Measurements from ENCODE around the gene HMX3.

Gene HMX3

GRCh38 chr10:123134915-123135414 is 805 bp upstream of the HMX3 start:
- DNase-seq: no peak

GRCh38 chr10:123136221-123136805 is 543 bp downstream of the HMX3 start:
- no peak for DNase-seq

GRCh38 chr10:123136806-123137642 is 1.3 kb downstream of the HMX3 start:
- no peak for DNase-seq

DNA sequence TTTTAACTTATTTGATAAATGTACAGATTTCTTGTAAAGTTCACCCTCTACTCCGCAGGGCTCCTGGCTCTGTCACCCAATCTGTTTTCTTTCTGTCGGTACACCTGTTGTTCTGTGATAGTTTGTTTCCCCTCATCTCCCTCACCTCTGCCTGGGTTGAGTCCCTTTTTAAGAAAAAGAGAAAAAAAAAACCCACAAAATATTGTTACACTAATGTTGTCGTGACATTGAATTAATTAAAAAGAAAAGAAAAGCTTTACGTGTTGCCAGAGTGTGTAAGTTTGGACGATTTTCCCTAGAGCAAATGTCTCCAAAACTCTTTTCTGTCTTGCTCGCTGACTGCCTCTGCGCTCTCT is 3.4 kb downstream of the HMX3 start:
- DNase-seq: no peak

GRCh38 chr10:123139521-123140163 is 3.9 kb downstream of the HMX3 start:
- DNase-seq: no peak

DNA sequence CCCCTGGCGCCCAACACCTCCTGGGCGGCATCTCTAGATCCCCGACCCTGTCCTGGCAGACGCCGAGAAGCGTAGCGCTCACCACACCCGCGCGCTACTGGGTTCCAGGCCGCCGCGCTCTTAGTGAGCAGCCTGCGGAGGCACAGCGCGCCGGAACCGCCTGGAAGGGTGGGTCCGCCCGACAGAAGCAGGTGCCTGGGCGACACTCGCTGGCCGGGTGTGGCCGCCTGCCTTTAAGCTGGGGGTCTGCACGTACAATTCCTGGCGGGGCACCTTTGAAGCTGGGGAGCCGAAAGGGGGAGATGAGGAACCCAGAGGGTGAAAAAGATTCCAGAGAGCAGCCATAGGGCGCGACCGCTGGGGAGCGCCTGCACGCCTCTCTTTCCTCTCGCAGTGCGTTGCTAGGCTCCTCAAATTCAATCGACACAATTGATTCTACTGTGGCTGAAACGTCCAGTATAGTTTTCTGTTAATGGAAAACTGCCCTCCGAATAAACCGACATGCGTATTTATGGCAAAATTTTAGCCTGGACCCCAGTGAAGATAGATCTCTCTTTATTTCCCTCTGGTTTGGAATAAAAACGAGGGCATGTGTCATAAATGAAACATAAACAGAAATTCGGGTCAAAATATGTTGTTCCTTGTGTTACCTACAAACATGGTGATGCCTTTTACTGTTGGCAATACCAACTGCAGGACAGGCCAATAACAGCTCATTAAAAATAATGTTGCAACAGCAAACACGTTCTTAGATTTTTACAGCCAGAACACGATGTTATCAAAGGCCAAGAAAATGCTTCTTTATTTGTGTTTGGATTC is 4.6 kb downstream of the HMX3 start:
- DNase-seq: no peak

- no peak for DNase-seq
Measured at GRCh38 chr10:123140983-123141390, 5.2 kb downstream of the HMX3 start.

DNA sequence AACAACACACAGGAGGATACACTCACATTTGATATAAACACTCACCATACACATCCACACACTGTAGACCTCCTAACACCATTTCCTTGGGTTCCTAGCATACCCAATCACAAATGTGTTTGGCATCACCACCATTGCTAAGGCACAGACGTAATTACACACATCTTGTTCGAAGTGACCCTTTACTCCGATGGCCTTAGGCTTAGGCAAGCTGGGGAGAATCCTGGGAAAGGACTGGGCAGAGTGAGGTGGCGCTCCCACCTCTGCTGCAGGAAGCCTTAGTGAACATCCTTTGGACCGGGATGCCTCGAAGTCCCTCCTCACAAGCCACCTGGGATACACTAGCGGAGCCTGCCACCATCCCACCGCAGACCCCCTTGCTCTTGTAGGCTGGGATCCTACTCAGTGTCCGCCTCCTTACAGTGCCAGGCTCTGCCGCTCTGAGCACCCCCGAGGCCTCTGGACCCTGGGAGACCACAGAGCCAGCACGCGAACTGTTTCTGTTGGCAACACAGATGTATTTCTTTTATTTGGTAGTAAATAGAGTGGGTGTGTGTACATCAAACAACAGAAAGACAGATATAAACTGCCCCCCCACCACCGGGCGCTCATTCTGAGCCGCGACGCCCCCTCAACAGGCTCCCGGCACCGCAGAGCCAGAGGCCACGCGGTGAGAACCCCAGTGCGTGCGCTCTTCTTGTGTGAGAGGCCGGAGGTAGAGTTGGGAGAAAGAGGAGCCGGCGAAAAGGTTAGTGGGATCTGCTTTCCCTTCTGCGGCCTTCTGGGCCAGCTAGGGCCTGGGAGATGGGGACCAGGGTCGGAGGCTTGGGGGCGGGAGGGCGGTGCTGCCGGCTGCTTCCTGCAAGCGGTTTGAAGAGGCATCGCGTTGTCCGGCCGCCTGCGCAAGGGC is 6.3 kb downstream of the HMX3 start:
- DNase-seq: no peak

DNA sequence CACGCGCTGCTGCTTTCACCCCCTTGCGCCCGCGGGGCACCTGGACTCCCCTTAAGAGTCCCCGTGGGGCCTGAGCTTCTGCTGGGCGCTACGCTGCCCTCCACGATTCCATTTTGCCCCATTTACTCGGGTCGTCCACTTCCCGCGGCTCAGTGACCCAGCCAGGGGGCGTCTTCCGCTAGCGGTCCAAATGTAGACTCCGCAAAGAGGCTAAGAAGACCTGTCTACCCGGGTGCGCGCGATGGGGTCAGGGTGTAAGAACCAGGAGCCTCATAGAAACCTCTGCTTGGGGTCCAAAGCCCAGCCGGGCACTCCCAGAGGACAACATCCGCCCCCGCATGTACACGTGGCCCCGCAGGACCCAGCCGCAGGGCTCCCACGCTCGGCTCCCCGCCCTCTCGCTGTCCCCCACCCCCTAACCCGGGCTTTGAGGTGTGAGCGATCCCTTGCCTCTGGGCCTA is 7.0 kb downstream of the HMX3 start:
- DNase-seq: no peak

DNA sequence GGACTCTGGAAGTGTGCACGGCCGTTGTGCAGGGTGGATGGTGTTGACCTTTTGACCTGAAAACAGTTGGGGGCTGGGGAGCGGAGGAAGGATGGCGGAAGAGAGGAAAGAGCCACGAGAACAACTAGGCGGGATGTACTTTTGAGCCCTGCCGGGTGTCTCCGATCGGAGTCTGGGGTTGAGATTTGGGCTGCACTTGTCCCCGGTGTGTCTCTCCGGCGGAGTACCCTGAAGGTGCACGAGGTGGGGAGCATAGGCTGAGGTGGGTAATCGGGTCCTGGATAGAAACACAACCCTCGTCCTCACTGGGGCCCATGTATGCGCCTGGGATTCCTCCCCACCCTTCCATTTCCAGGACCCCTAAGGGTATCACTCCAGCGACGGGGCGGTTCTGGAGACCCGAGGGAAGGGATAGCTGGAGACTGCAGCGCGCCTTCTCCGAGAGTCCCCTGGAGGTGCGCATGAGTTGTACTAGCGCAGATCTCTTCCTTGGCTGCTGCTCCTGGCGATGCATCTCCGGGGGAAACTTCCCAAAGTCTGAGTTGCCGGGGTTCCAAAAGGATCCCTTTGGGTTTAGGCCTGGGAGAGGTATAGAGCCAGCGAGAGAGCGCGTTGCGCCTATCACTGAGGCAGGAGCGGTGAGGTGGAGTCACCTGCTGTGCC is 7.5 kb downstream of the HMX3 start:
- no peak for DNase-seq

GRCh38 chr10:123143825-123144168 is 8.0 kb downstream of the HMX3 start:
- DNase-seq: no peak

DNA sequence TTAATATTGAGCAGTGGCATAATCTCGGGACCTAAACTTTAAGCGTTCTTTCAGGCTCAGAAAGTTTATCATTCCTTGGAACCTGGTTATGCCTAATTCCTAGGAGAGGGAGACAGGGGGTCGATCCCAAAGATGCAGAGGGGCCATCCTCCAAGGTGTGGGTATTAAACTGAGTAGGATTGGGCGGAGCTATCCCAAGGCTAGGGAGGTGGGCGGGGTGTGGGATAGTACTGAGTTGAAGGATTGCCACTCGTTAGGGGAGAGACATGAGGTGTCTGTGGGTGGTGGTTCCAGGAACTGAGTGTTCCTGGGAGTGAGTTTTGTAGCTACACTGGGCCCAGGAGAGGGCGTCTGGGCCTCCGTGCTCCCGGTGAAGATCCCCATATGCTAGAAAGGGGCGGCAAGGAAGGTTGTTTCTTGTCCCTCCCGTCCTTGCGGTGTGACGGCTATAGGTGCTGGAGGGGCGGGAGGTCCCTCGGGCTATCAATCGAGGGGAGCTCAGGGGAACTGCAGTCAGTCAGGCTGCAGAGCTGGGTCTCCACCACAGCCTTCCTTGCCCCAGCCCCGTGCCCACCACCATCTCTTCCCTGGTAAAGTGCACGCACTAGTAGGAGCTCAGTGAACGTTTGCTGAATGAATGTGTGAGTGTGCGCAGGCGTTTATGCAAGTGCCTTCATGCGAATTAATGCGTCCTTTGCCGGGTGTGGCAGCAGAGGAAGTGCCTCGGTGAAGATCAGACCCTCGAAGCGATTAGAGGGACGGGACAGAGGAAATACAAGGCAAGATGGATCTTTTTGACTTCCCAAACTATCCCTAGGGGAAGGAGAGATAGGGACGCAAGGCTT is 9.1 kb downstream of the HMX3 start:
- DNase-seq: no peak

DNA sequence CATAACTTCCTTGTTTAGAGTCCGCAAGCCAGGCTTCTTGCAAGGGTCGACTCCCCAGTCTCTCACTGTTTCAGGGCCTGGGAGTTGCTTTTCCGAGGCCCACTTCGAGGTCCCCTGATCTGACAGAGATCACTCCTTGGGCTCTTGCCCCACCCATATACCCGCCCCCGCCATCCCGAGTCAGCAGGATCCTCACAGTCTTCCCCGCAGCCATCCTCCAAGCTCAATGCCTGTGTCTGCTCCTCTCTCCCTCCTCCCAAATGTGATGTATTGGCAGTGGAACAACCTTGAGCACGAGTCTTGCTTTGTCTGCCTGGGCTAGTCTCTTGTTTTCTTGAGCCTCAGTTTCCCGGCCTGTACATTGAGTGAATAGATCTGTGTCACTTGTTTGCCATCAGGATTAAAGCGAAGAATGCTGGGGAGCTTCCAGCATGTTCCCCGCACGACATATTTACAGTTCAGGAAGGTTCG is 9.8 kb downstream of the HMX3 start:
- no peak for DNase-seq

- DNase-seq: no peak
Measured at GRCh38 chr10:123146013-123146893, 10.5 kb downstream of the HMX3 start.

DNA sequence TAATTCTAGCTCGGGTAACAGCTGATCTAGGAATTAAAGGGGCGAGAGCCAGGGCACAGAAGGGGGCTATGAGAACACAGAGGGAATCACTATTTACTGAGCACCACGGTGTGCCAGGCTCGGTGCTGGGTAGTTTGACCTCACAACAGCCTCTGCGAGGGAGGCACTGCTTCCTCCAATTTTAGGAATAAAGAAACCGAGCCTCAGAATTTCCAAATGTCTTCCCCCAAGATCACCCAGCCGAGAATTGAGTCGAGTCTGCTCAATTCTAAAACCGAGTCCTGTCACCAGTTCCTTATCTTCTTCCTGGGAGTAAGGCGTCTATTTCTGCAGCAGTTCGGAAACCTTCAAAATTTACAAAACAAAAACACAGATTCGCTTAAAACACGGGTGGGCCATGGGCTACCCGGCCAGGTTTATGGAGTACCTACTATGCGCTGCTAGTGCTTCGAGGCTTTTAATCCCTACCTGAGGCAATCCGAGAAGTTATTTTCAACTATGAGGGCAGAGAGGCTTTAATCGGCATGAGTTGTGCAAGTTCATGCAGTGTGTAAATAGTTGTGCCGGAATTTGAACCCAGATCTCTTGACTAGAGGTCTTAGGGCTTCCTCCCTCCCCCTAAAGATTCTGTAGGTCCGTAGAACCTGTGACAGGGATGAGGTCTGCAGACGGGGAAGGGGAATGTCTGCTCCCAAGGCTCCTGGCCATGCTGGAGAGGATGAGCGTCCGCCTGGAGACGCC is 11.3 kb downstream of the HMX3 start:
- no peak for DNase-seq

- no peak for DNase-seq
Measured at GRCh38 chr10:123147635-123148413, 12.1 kb downstream of the HMX3 start, which contains the start of gene HMX2. TSS of gene HMX2 (plus strand) at chr10:123148136. CDS start at chr10:123148379, 243 bp downstream.

DNA sequence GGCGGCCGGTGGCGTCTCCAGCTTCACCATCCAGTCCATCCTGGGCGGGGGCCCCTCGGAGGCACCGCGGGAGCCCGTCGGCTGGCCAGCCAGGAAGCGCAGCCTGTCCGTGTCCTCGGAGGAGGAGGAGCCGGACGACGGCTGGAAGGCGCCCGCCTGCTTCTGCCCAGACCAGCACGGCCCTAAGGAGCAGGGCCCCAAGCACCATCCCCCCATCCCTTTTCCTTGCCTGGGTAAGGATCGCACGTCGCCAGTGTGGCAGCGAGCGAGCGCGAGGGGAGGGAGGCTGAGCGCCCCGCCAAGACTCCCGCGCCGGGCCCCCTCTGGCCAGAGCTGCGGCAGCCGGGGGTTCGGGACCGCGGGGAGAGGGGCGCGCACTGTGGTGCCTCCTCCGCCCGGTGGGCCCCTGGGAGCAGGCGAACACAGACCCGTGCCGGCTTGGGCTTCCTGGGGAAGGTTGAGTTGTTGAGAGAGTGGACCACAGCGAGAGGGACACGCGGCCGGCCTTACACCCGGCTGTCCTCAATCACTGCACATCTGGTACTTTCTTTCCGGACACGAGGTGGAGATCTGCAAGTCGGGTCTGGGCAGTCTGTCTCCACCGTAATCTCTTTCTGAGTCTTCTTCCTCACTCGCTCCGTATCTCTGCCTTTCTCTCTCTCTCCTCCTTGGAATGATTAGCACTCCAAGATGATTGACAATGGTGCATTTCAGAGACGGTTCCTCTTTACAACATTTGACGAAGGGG is 12.8 kb downstream of the HMX3 start:
- DNase-seq: no peak

Data from femur (tissue), 1 donor.